ENCODE results near the gene GPC4.

Gene GPC4

DNA sequence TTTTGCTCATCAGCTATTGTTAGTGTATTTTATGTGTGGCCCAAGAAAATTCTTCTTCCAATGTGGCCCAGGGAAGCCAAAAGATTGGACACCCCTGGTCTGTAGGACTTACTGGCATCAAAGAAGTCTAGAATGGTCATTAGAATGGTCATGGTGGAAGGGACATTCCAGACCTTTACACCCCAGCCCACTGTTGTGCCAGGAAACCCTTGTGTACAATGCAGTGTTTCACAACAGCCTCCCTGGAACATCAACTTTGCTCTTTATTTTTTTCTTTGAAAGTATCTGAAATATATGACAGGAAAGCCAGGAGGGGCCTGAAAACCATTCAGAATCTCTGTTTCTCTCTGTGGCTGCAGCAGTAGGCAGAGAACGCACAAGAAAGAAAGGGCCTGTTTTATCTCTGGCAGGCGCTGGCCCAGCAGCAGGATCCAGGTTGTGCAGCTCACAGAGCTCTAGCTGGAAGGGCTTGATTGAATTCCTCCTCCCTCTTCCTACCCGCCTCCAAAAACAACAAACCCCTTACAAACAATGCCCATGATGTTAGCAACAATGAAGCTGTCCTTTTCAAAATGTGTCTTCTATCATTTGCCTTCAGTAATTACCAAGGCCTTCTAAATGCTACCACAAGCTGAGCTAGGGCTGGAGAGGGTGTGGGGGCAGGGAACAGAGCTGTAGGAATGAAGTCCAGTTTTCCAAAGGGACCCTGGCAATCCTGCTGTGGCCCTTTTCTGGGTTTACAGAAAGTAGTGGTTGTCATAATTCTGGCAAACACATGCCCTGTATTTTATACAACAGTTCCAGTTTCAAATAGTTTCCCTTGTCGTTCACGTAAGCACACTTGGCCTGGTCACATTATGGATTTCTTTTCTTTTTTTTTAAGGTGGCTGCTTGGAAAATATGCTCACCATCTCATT lies 164.8 kb downstream of the GPC4 start:
- no peak for TF ChIP-seq CTCF (IDR thresholded peaks at IDR 0.05; ENCODE audit: control insufficient read depth, extremely low read depth, insufficient read depth)
- no peak for DNase-seq (ENCODE audit: low read depth)
- H3K4me3 ChIP-seq (ENCODE audit: low read depth, low read length) = no peak overlapping the region
